KMS-11 (cell line): ENCODE data around the gene ABO.

Source experiments
- H2AFZ ChIP-seq: fragments of 200-600 bp; sonication (generic); 2 replicates; pipeline ENCODE4 v1.6.1; 2016; ENCODE audit warnings: antibody characterized with exemption, mixed run types, low read depth
- H3K27ac ChIP-seq: fragments of 200-600 bp; sonication (generic); 2 replicates; pipeline ENCODE4 v1.6.1; 2016; ENCODE audit warnings: mild to moderate bottlenecking, mixed run types
- H3K27me3 ChIP-seq: fragments of 200-600 bp; sonication (generic); 2 replicates; pipeline ENCODE4 v1.6.1; 2017; ENCODE audit warnings: mild to moderate bottlenecking, low read depth, mixed run types, moderate library complexity; ENCODE audit not compliant: insufficient read depth
- H3K36me3 ChIP-seq: fragments of 200-600 bp; sonication (generic); 2 replicates; pipeline ENCODE4 v1.6.1; 2017; ENCODE audit warnings: mild to moderate bottlenecking, mixed run types; ENCODE audit not compliant: insufficient read depth
- H3K4me1 ChIP-seq: fragments of 200-600 bp; sonication (generic); 2 replicates; pipeline ENCODE4 v1.6.1; 2016; ENCODE audit warnings: mild to moderate bottlenecking, low read depth, mixed run types; ENCODE audit not compliant: poor library complexity, severe bottlenecking
- H3K4me2 ChIP-seq: fragments of 200-600 bp; sonication (generic); 2 replicates; pipeline ENCODE4 v1.7.0; 2016; ENCODE audit warnings: mild to moderate bottlenecking, mixed run types
- H3K4me3 ChIP-seq: fragments of 200-600 bp; sonication (generic); IDR thresholded peaks from 2 replicates; pipeline ENCODE4 v1.6.1; 2017; ENCODE audit warnings: low read depth, low read length, mixed read lengths; ENCODE audit not compliant: insufficient read depth
- H3K79me2 ChIP-seq: fragments of 200-600 bp; sonication (generic); 2 replicates; pipeline ENCODE4 v1.6.1; 2016; ENCODE audit warnings: low read depth, mixed run types; ENCODE audit not compliant: insufficient read depth
- H3K9ac ChIP-seq: fragments of 200-600 bp; sonication (generic); 2 replicates; pipeline ENCODE4 v1.6.1; 2016; ENCODE audit warnings: mild to moderate bottlenecking, mixed run types
- H4K20me1 ChIP-seq: fragments of 200-600 bp; sonication (generic); 2 replicates; pipeline ENCODE4 v1.6.1; 2016; ENCODE audit warnings: mild to moderate bottlenecking, mixed run types; ENCODE audit not compliant: insufficient read depth
- TF ChIP-seq, protein P1 (sequence below): fragments of 200-600 bp; sonication (generic); conservative IDR thresholded peaks from 2 replicates; pipeline ENCODE4 v1.6.1; 2017; ENCODE audit warnings: low read depth, mild to moderate bottlenecking, antibody characterized with exemption, low read length, moderate library complexity, mixed read lengths

ABO gene

DNA sequence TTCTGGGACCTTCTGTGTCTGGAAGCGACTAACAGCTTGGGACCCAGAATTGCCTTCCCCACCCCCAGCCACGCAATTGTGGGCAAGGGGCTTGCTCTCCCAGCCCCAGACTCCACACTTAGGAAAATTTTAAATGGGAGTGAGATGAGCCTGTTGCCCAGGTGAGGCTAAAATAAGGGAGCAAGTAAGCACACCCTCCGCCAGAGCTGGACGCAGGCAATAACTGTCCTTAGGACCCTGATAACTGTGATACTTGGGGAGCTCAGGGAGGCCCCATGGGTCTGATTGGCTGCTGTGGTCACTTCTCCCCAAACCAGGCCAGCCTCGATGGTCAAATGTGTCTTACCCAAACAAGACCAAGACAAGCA lies 13.3 kb downstream of the ABO start:
- H3K36me3 ChIP-seq = no peaks in the 10 kb centered on the region
- no peaks in the 10 kb centered on the region for H3K79me2 ChIP-seq
- peaks cover 81% of the 10 kb centered on the region for H3K27me3 ChIP-seq
- TF ChIP-seq, protein P1, sequence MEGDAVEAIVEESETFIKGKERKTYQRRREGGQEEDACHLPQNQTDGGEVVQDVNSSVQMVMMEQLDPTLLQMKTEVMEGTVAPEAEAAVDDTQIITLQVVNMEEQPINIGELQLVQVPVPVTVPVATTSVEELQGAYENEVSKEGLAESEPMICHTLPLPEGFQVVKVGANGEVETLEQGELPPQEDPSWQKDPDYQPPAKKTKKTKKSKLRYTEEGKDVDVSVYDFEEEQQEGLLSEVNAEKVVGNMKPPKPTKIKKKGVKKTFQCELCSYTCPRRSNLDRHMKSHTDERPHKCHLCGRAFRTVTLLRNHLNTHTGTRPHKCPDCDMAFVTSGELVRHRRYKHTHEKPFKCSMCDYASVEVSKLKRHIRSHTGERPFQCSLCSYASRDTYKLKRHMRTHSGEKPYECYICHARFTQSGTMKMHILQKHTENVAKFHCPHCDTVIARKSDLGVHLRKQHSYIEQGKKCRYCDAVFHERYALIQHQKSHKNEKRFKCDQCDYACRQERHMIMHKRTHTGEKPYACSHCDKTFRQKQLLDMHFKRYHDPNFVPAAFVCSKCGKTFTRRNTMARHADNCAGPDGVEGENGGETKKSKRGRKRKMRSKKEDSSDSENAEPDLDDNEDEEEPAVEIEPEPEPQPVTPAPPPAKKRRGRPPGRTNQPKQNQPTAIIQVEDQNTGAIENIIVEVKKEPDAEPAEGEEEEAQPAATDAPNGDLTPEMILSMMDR = no peak
- no peaks in the 10 kb centered on the region for H4K20me1 ChIP-seq
- no peaks in the 10 kb centered on the region for H3K4me1 ChIP-seq
- no peak overlapping the region for H3K4me2 ChIP-seq
- no peak overlapping the region for H2AFZ ChIP-seq
- no peak overlapping the region for H3K4me3 ChIP-seq
- H3K9ac ChIP-seq = no peak overlapping the region
- H3K27ac ChIP-seq = no peak overlapping the region

DNA sequence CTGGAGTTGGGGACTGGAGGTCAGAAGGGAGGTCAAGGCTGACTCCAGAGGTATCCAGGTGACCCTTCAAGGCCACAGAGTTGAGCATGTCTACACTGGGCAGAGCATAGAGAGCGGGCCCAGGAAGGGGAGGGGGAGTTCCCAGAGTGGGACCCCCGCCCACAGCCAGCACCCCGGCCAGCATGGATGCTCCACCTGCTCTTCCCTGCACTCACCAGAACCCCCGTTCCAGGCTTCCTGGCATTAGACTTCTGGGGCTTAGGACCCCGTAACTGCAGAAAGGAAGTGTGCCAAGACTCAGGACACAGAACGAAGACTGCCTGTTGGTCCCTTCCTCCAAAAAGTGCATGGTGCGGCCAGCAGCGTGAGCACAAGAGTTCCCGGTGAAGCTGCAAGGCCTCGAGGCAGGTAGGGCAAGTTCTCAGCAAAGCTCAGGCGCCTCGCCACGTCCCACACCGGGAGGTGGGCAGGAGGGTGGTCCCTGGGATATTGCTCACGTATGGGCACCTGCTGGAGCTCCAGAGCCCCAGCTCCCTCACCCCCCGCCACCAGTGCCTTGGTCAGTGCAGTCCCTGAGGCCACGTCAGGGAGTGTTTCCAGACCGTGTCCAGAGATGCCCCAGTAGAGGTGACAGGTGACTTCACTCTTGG lies 13.8 kb downstream of the ABO start:
- Histone ChIP-seq H3K27me3 (peaks cover 76% of the 10 kb centered on the region), H3K27ac (no peak overlapping the region), H3K4me3 (no peak overlapping the region), H3K36me3 (no peaks in the 10 kb centered on the region), H4K20me1 (no peaks in the 10 kb centered on the region), H2AFZ (no peak overlapping the region), H3K4me2 (no peak overlapping the region), H3K79me2 (no peaks in the 10 kb centered on the region), H3K4me1 (no peaks in the 10 kb centered on the region), H3K9ac (no peak overlapping the region)
- TF ChIP-seq, protein P1 = no peak

DNA sequence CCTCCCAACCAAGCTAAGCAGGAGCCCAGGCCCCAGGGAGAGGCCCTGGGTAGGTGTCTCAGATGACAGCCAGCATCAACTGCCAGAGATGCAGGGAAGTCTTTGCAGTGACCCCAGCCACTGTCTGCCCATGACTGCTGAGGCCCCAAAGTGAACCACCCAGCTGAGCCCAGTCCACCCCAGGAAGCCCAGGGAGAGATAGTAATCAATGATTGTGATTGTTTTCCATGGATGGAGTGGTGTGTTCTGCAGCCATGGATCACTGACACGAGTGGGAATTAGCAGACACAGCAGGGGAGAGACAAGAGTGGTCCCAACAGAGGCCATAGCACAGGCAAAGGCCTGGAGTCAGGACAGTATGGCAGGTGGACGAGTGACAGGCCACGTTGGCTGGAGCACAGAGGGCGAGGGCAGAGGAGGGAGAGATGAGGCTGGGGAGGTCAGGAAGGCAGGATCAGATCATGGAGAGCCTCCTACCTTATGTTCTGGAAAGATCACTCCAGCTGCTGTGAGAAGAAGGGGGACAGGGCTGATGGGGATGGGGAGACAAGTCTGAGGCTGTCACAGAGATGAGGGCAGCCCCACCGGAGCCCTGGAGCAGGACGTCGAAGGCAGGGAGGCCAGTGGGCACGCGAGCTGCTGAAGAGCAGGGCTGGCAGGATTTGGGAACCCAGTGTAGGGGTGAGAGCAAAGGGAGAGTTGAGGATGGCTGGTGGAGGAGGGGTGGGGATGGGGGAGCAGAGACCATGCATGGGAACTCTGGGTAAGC lies 14.5 kb downstream of the ABO start:
- Histone ChIP-seq H3K27ac (no peak overlapping the region), H3K4me3 (no peak overlapping the region), H3K9ac (no peak overlapping the region), H2AFZ (no peak overlapping the region), H3K36me3 (no peaks in the 10 kb centered on the region), H4K20me1 (no peaks in the 10 kb centered on the region), H3K4me2 (no peak overlapping the region), H3K4me1 (no peaks in the 10 kb centered on the region), H3K79me2 (no peaks in the 10 kb centered on the region), H3K27me3 (peaks cover 71% of the 10 kb centered on the region)
- TF ChIP-seq, protein P1 = no peak

DNA sequence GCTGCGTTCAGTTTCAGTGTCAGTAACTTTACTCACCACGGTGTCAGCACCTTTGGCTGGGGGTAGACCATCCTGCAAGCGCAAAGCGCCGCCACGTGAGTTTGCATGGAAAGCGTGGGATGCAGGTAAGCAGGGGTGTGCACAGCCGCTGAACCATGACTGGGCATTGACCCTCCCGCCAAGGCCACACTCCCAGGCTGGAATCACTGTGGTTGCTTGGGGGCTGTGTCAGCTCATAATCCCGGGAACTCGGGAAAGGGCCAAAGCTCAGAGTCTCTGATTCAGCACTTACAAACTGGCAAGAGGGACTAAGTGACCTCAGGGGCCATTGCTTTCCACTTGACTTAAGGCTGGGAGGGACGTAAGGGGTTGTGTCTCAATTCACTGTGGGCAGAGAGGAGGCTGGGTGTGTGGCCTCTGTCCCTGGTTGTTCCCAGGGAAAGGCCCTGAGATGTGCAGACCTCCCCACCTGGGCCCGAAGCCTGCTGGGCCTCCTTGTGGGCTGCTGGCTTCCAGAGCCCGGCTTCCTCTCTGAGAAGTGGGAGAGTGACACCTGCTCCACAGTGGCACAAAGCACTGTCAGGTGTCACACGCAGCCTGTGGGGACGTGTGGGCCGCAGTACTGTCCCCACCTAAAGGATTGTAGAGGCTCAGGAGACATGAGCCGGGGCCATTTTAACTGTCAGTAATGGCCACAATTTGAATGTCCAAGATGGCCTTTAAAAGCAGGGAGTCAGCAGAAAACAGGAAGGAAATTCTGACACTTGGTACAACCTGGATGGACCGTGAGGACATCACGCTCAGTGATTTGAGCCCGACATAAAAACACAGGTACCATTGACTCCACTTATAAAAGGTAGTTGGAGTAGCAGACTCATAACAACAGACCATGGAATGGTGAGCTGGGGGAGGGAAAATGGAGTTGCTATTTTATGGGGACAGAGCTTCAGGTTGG lies 16.7 kb downstream of the ABO start:
- Histone ChIP-seq H3K27ac (no peak overlapping the region), H3K79me2 (no peaks in the 10 kb centered on the region), H3K4me3 (no peak overlapping the region), H3K4me1 (no peaks in the 10 kb centered on the region), H2AFZ (no peak overlapping the region), H4K20me1 (no peaks in the 10 kb centered on the region), H3K4me2 (no peak overlapping the region), H3K27me3 (peaks cover 63% of the 10 kb centered on the region), H3K36me3 (no peaks in the 10 kb centered on the region), H3K9ac (no peak overlapping the region)
- TF ChIP-seq, protein P1 = no peak
